Right renal pelvis (tissue), 4 donors: ENCODE measurements around the gene TBRG4. TPM values are rescaled to one million over a fixed set of nuclear protein-coding genes. Genes with fewer than 3 reads are reported as not detected.

Source experiments
- DNase-seq, 4 donors: peaks; one replicate each; pipeline ENCODE4 v3.0.0-alpha.2; 2013; ENCODE audit warnings: low read depth in 4 of 4, low spot score in 3 of 4, missing footprints in 1 of 4
- polyA plus RNA-seq, 4 donors: library from polyadenylated mRNA; unstranded; fragments of 120-200 nt; gene quantifications; one replicate each; pipeline ENCODE4 v1.2.1, GENCODE V29; 2013; ENCODE audit not compliant: insufficient read length in 4 of 4

TBRG4 gene
- polyA plus RNA-seq, 4 donors: 52.5 to 56.7 (median 53.9) TPM

GRCh38 chr7:45065031-45065995 is 46.2 kb downstream of the TBRG4 start:
- no peak for DNase-seq

GRCh38 chr7:45064047-45064725 is 47.3 kb downstream of the TBRG4 start:
- DNase-seq: no peak

- no peak for DNase-seq
Measured at GRCh38 chr7:45061806-45062425, 49.6 kb downstream of the TBRG4 start.

- DNase-seq: no peak
Measured at GRCh38 chr7:45061352-45061751, 50.1 kb downstream of the TBRG4 start.

GRCh38 chr7:45060295-45060694 is 51.2 kb downstream of the TBRG4 start:
- DNase-seq: no peak

- DNase-seq: no peak
Measured at GRCh38 chr7:45057878-45058277, 53.6 kb downstream of the TBRG4 start.

GRCh38 chr7:45055594-45056219 is 55.8 kb downstream of the TBRG4 start:
- DNase-seq: no peak

- no peak for DNase-seq
Measured at GRCh38 chr7:45055016-45055415, 56.5 kb downstream of the TBRG4 start.

GRCh38 chr7:45054442-45054841 is 57.1 kb downstream of the TBRG4 start:
- DNase-seq: no peak

GRCh38 chr7:45053941-45054340 is 57.6 kb downstream of the TBRG4 start:
- DNase-seq: no peak

GRCh38 chr7:45053401-45053800 is 58.1 kb downstream of the TBRG4 start:
- no peak for DNase-seq

- DNase-seq: no peak
Measured at GRCh38 chr7:45052011-45052410, 59.5 kb downstream of the TBRG4 start.

GRCh38 chr7:45050198-45050597 is 61.3 kb downstream of the TBRG4 start:
- no peak for DNase-seq

Other genes with a start within 250 kb of the TBRG4 start
- 10 to 100 TPM; 31.4 to 38.6 (median 34.2) TPM for gene PURB, start 226.2 kb downstream of the TBRG4 start, polyA plus RNA-seq
- under 1 TPM; 0.31 to 0.60 (median 0.47) TPM for gene MYO1G, start 132.7 kb downstream of the TBRG4 start, polyA plus RNA-seq
- 10 to 100 TPM; 25.0 to 32.1 (median 25.5) TPM for gene CCM2, start 111.5 kb downstream of the TBRG4 start, polyA plus RNA-seq
- gene NACAD, start 22.7 kb downstream of the TBRG4 start, polyA plus RNA-seq: 1 to 10 TPM; 6.1 to 9.8 (median 9.5) TPM
- 10 to 100 TPM in 3 of 4 donors, 1 to 10 TPM in 1; 9.5 to 16.4 (median 11.7) TPM for gene RAMP3, start 46.1 kb upstream of the TBRG4 start, polyA plus RNA-seq